HG02678 (cell line): ENCODE data around the gene CDK18.

Source experiments
- ATAC-seq: cut with Tn5 transposase; IDR thresholded peaks from one replicate; pipeline ENCODE4 v1.9.1; 2021; ENCODE audit warnings: mild to moderate bottlenecking, moderate library complexity; ENCODE audit not compliant: unreplicated experiment

Gene CDK18

DNA sequence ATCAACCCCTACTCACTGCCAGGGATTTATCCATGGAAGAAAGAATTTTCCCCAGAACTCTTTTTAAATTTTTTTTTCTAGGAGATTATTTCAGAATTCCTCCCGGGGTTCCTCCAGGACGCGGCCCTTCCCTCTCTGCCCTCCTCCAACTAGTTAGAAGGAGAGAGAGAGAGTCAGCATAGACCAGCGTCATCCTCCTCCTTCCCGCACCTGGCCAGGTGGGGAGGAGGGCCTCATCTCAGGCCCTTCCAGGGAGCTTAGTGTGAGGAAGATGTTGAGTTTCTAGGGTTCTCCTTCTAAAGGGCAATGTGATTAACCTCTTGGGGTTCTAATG is 63.6 kb downstream of the CDK18 start:
- ATAC-seq: no peak

DNA sequence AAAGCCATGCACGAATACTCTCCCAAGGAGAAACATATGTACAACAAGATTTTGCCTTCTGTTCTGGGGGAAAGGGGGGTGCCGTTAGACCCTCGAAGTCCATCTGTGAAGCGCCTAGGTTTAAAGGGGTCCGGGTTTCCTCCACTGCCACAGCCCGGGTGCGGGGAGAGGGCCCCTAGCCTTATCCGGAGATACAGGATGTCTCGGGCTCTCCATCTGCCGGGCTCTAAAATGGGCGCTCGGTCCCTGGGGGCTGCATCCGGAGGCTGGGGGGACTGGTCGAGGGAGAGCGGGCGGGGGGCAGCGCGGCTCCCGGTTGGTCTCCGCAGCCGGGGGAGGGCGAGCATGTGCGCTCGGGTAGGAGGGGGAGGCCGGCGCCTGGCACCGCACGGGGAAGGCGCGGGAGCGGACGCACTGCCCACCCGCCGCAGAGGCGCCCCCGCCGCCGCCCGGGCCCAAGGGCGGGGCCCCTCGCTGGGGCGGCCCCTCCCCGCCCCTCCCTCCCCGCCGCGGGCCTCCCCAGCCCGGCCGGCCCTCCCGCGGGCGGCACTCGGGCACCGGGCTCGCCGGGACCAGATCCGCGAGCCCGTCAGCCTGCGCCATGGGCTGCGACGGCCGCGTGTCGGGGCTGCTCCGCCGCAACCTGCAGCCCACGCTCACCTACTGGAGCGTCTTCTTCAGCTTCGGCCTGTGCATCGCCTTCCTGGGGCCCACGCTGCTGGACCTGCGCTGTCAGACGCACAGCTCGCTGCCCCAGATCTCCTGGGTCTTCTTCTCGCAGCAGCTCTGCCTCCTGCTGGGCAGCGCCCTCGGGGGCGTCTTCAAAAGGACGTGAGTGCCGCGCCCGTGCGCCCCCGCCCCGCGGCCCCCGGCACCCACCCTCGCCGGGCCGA is 64.2 kb downstream of the CDK18 start:
- ATAC-seq: no peak

DNA sequence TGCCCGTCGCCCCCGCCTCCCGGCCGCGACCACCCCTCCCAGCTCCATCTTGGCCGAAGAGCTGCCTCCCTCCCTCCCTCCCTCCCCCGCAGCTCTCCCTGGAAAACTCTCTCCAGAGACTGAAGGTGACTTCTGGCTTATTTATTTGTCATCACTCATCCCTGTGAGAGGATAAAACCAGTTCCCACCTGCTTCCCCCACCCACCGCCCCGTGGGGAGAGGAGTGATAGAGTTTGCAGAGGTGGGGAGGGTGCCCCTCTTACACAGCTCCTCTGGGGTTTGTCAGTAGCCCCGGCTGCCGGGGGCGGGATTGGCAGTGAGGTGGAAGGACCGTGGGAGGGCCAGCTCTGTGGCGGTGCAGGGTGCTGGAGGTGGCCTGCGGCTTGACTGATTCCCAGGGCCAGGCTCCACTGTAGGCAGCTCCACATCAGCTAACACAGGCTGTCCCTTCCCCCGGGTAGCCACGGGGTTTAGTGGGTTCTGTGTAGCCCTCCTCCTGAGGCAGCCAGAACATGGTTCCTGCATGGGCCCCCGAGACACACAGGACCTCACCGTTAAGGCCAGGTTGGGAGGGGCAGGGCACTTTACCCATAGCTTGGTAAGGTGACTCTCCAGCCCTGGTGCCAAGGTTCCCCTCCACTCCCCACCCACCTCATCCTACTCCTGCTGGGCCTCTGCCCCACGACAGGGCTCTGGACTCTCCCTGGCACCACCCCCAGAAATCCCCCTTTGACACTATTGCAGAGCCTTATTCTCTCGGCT is 65.1 kb downstream of the CDK18 start:
- no peak for ATAC-seq

DNA sequence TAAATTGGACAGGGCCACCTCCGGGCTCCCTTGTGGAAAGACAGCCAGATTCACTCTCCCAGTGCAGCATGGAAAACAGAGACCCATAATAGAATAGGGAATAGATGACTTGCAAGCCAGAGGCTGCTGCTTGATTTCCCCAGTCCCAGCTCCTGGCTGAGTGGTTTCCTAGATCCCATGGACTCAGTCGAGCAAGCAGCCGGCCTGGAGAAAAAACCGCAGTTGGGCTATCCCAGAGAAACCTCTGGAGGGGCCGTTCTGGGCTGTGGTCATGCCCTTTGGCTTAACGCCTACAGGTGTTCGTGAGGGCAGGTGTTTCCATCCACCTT is 65.7 kb downstream of the CDK18 start:
- ATAC-seq: no peak

- no peak for ATAC-seq
Observed at GRCh38 chr1:205570796-205571537, 66.5 kb downstream of the CDK18 start.

- ATAC-seq: no peak
Observed at GRCh38 chr1:205571747-205572146, 67.3 kb downstream of the CDK18 start.

DNA sequence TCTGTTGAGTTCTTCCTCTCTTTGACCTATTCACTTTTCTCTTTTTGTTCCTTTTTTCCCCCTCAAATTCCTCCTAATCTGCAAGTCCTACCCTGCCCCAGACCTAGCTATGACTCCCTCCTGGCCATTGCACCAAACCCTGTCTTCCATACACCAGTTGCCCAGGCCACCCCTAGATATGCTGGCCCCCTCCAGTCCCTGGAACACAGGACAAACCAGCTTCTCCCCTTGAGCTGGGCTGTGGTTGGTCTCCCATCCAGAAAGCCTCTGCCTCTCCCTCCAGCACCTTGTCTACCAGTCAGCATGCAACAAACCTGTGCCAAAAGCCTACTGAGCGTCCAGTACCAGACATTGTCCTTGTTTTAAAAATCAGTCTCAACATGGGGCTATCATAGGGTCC is 68.0 kb downstream of the CDK18 start:
- no peak for ATAC-seq

GRCh38 chr1:205575294-205575885 is 70.9 kb downstream of the CDK18 start:
- ATAC-seq: no peak

DNA sequence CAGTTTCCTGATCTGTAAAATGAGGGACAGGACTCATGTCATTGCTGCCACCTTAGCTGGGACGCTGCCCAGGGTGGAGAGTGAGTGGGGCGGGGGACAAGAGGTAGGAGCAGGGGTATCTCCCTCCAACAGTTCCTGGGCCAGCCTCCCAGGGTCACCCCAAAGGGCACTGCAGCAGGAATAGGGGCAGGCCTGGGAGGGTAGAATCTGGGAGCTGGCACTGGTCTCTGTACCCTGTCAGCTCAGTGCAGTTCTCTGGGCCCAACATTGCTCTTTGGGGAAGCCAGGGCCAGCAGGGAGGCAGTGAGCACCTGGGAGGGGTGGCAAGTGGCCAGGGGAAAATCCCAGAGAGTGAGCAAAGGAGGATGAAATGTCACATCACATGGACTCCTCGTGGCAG is 71.5 kb downstream of the CDK18 start:
- ATAC-seq: no peak

DNA sequence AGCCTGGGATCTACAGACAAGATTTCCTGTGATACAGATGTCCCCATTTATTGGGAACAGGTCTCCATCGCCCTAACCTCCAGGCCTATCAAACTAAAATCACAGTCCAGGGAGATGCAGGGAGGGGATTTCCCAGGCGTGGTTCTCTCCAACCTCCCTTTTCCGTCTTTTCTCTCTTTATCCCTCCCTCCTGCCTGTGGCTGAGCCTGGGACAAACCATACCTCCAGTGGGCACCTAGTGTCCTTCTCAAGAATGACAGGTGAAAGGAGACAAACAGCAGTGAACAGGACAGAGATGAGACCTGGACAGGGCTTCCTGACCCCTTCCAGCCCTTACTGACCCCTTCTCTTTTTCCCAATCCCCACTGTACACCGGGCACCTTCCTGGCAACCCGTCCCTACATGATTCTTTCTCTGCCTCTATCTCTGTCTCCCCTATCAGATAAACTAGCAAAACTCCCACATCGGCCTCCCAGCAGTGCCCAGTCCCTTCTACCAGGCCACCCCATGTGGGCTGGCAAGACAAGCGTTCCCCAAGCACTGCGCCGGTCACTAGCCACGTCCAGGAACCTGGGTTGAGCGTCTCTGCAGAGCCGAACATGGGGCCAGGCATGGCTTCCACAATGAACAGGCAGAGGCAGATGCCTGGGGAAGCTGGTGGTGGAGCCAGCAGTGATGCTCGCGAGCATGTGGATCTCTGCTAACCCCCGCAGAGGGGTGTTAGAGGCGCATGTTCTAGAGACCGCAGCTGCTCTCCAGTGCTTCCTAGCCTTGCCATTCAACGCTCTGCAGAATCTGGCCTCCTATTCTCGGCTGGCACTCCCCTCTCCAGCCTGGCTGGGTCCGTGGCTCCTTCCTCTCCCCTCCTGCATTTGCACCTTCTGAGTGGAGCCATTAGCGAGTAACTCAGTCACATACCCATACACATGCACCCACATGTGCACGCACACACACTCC is 72.6 kb downstream of the CDK18 start:
- ATAC-seq: no peak

GRCh38 chr1:205577874-205578658 is 73.6 kb downstream of the CDK18 start:
- ATAC-seq: no peak

DNA sequence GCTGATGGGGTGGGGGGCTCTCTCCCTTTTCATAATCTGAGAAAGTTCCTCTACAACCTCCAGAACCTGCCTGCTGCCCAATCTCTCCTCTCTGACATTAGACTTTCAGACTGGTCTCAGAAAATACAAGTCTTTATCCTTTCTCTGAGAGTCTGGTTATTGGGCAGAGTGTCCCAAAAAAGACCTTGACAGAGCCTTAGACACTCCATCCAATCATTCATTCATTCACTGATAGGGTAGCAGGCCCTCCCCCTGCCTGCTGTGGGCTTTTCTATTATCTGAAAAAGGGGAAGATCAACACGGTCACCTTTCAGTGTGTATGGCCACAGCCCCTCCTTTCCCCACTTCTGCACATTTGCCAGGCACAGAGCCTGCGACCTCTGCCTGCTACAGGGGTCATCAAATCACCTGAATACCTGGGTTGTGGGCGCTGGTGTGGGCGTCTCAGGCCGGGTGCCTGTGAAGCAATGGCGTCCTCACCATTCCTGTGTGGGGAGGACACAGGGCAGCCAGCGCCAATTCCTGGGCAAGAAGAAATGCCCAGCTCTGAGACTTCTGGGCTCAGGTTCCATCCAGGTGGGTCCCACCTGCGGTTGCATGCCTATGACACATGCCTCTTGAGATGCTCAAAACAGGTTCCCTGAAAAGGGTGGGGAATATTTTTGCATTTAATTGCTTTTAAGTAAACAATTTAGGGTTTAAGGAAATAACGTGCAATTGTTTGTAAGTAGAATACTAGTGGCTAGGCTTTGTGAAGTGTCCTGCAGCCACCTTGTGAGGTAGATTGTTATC is 74.5 kb downstream of the CDK18 start:
- ATAC-seq: no peak

- ATAC-seq: no peak
Observed at GRCh38 chr1:205579711-205580110, 75.2 kb downstream of the CDK18 start.

DNA sequence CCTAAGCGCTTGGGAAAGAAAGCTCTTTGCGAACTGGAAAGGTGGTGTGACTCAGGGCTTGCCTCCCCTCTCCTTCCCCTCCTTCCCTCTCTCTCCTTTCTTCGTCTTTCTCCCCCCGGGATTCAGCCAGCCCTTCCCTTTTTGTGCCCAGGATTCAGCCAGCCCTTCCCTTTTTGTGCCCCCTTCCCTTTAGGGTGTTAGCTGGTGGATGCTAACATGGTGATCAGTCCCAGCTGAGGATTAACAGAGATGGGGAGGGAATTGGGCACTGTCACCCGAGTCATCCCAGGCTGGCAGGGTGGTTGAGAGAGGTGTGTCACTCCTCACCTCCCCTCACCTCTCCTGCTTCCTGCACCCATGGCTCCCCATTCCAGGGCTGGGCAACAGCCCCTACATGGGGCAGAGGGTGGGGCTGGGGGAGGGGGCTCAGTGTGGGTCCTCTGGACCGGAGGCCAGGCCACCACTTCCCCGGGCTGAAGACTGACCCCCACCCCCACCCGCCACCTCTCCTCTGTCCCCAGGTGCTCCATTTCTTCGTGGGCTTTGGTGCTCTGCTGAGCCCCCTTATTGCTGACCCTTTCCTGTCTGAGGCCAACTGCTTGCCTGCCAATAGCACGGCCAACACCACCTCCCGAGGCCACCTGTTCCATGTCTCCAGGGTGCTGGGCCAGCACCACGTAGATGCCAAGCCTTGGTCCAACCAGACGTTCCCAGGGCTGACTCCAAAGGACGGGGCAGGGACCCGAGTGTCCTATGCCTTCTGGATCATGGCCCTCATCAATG is 75.9 kb downstream of the CDK18 start:
- ATAC-seq: no peak

DNA sequence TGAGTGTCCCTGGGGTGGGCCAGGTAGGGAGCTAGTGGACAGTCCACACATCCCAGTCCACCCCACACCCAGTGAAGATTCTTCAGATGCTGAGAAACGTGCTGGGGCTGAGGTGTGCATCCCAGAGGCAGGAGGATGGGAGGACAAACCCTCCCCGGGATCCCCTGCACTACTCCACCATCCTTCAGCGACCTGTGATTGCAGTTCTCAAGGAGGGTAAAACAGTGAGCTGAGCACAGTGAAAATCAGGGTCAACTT is 76.4 kb downstream of the CDK18 start:
- ATAC-seq: no peak

GRCh38 chr1:205581321-205581980 is 77.0 kb downstream of the CDK18 start:
- ATAC-seq: no peak

- no peak for ATAC-seq
Observed at GRCh38 chr1:205582046-205582445, 77.6 kb downstream of the CDK18 start.
